Measurements from ENCODE around the gene ZFP36L1. TPM values are rescaled to one million over a fixed set of nuclear protein-coding genes. Genes with fewer than 3 reads are reported as not detected.

Gene ZFP36L1
- total and polyA plus RNA-seq, 2 of the 13 experiments (the other 11 are each of a cell fraction or from before 2014, with no cell fraction given): 7.4 to 10.2 TPM

GRCh38 chr14:68772761-68773381 is 20.0 kb downstream of the ZFP36L1 start:
- Histone ChIP-seq H3K27ac (ENCODE audit: extremely low read length, insufficient read depth, low read length) (no peak overlapping the region), H2AFZ (ENCODE audit: low read length) (no peak overlapping the region), H3K4me1 (ENCODE audit: insufficient read depth, low read length) (peaks cover 28% of the 10 kb centered on the region), H3K27me3 (ENCODE audit: control insufficient read depth in 1 of 2, insufficient read depth in 2 of 2, low read length in 2 of 2) (no peaks in the 10 kb centered on the region), H3K36me3 (replicated peaks in 1 of 2; ENCODE audit: control insufficient read depth in 1 of 2, insufficient read depth in 2 of 2, low read length in 2 of 2) (no peaks in the 10 kb centered on the region), H3K4me2 (ENCODE audit: low read depth, low read length) (no peak overlapping the region), H4K20me1 (ENCODE audit: insufficient read depth, low read length) (no peaks in the 10 kb centered on the region), H3K79me2 (ENCODE audit: insufficient read depth, low read length) (no peaks in the 10 kb centered on the region), H3K9ac (ENCODE audit: insufficient read depth, low read depth, low read length) (no peak overlapping the region), H3K4me3 (replicated peaks in 1 of 3; ENCODE audit: insufficient read depth in 1 of 3, low read depth in 2 of 3, low read length in 3 of 3) (no peak overlapping the region), H3K9me3 (ENCODE audit: low read length) (no peaks in the 10 kb centered on the region)
- intact Hi-C loops (cut with micrococcal nuclease; ENCODE audit: unreplicated experiment): no loop called here
- no peak for TF ChIP-seq ONECUT2 (CRISPR knock-in tag; IDR thresholded peaks at IDR 0.05)
- CTCF ChIA-PET (ENCODE audit: low intra/inter-chr PET ratio, low total read pairs): no interaction called here
- WGBS (ENCODE audit: low lambda C conversion rate): 92% methylated on average over 6 of the region's 6 CpGs
- no peak for ATAC-seq
- POLR2A ChIA-PET: interaction anchor here (1.2 kb wide), 1 partner anchor 20 kb away, joined by 6 read pairs; the partner anchor contains the start of gene ZFP36L1
- BruUV-seq (replicated peaks): no TSS peak
- in situ Hi-C loops (cut with HindIII; ENCODE audit: extremely low pct_ligation_motif_present, low pct_unique_long_range_greater_than_20kb): no loop called here
- DNase-seq (ENCODE audit: low spot score): no peak
- FAIRE-seq: no peak

GRCh38 chr14:68771631-68772030 is 21.2 kb downstream of the ZFP36L1 start:
- BruUV-seq (replicated peaks): no TSS peak
- ChIA-PET CTCF (ENCODE audit: low intra/inter-chr PET ratio, low total read pairs) (no interaction called here), POLR2A (interaction anchor here (1.2 kb wide), 1 partner anchor 21 kb away, joined by 6 read pairs; the partner anchor contains the start of gene ZFP36L1)
- Histone ChIP-seq H3K27ac (ENCODE audit: extremely low read length, insufficient read depth, low read length) (no peak overlapping the region), H3K4me3 (replicated peaks in 1 of 3; ENCODE audit: insufficient read depth in 1 of 3, low read depth in 2 of 3, low read length in 3 of 3) (no peak overlapping the region), H3K4me2 (ENCODE audit: low read depth, low read length) (no peak overlapping the region), H3K4me1 (ENCODE audit: insufficient read depth, low read length) (peaks cover 36% of the 10 kb centered on the region), H3K9ac (ENCODE audit: insufficient read depth, low read depth, low read length) (no peak overlapping the region), H2AFZ (ENCODE audit: low read length) (no peak overlapping the region), H3K36me3 (replicated peaks in 1 of 2; ENCODE audit: control insufficient read depth in 1 of 2, insufficient read depth in 2 of 2, low read length in 2 of 2) (no peaks in the 10 kb centered on the region), H4K20me1 (ENCODE audit: insufficient read depth, low read length) (no peaks in the 10 kb centered on the region), H3K79me2 (ENCODE audit: insufficient read depth, low read length) (no peaks in the 10 kb centered on the region), H3K27me3 (ENCODE audit: control insufficient read depth in 1 of 2, insufficient read depth in 2 of 2, low read length in 2 of 2) (no peaks in the 10 kb centered on the region), H3K9me3 (ENCODE audit: low read length) (no peaks in the 10 kb centered on the region)
- FAIRE-seq (no peak), ATAC-seq (no peak), DNase-seq (ENCODE audit: low spot score) (no peak)
- in situ Hi-C loops (cut with HindIII; ENCODE audit: extremely low pct_ligation_motif_present, low pct_unique_long_range_greater_than_20kb) (no loop called here), intact Hi-C loops (cut with micrococcal nuclease; ENCODE audit: unreplicated experiment) (no loop called here)
- 77% methylated on average over 8 of the region's 10 CpGs for WGBS (ENCODE audit: low lambda C conversion rate)
- no peak for TF ChIP-seq ZNF577 (CRISPR knock-in tag; IDR thresholded peaks at IDR 0.05; ENCODE audit: borderline replicate concordance, low read depth)
- TF ChIP-seq FOSL1 (CRISPR knock-in tag; IDR thresholded peaks at IDR 0.05; ENCODE audit: borderline replicate concordance): no peak
- TF ChIP-seq ZNF160 (CRISPR knock-in tag; IDR thresholded peaks at IDR 0.05): no peak
- no peak for TF ChIP-seq SRSF9 (IDR thresholded peaks at IDR 0.05; ENCODE audit: borderline replicate concordance, insufficient read depth, low read depth, low read length, poor library complexity, severe bottlenecking)
- TF ChIP-seq PCBP1 (IDR thresholded peaks at IDR 0.05; ENCODE audit: borderline replicate concordance, low read depth, low read length): no peak
- no peak for TF ChIP-seq ZNF180 (CRISPR knock-in tag; IDR thresholded peaks at IDR 0.05; ENCODE audit: borderline replicate concordance, low read depth)
- no peak for TF ChIP-seq SATB2 (CRISPR knock-in tag; IDR thresholded peaks at IDR 0.05)
- no peak for TF ChIP-seq ZFY (CRISPR knock-in tag; IDR thresholded peaks at IDR 0.05)
- TF ChIP-seq, protein P1, sequence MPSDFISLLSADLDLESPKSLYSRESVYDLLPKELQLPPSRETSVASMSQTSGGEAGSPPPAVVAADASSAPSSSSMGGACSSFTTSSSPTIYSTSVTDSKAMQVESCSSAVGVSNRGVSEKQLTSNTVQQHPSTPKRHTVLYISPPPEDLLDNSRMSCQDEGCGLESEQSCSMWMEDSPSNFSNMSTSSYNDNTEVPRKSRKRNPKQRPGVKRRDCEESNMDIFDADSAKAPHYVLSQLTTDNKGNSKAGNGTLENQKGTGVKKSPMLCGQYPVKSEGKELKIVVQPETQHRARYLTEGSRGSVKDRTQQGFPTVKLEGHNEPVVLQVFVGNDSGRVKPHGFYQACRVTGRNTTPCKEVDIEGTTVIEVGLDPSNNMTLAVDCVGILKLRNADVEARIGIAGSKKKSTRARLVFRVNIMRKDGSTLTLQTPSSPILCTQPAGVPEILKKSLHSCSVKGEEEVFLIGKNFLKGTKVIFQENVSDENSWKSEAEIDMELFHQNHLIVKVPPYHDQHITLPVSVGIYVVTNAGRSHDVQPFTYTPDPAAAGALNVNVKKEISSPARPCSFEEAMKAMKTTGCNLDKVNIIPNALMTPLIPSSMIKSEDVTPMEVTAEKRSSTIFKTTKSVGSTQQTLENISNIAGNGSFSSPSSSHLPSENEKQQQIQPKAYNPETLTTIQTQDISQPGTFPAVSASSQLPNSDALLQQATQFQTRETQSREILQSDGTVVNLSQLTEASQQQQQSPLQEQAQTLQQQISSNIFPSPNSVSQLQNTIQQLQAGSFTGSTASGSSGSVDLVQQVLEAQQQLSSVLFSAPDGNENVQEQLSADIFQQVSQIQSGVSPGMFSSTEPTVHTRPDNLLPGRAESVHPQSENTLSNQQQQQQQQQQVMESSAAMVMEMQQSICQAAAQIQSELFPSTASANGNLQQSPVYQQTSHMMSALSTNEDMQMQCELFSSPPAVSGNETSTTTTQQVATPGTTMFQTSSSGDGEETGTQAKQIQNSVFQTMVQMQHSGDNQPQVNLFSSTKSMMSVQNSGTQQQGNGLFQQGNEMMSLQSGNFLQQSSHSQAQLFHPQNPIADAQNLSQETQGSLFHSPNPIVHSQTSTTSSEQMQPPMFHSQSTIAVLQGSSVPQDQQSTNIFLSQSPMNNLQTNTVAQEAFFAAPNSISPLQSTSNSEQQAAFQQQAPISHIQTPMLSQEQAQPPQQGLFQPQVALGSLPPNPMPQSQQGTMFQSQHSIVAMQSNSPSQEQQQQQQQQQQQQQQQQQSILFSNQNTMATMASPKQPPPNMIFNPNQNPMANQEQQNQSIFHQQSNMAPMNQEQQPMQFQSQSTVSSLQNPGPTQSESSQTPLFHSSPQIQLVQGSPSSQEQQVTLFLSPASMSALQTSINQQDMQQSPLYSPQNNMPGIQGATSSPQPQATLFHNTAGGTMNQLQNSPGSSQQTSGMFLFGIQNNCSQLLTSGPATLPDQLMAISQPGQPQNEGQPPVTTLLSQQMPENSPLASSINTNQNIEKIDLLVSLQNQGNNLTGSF (CRISPR knock-in tag; IDR thresholded peaks at IDR 0.05): no peak
- TF ChIP-seq NCOR1 (IDR thresholded peaks at IDR 0.05; ENCODE audit: borderline replicate concordance, low read length): no peak
- TF ChIP-seq BRF2 (CRISPR knock-in tag; IDR thresholded peaks at IDR 0.05): no peak

All from HepG2 (cell line).